G401 (cell line): ENCODE data around the gene SLC35D1. TPM values are rescaled to one million over a fixed set of nuclear protein-coding genes. Genes with fewer than 3 reads are reported as not detected.

ENCODE experiments used
- DNase-seq: peaks from one replicate; pipeline ENCODE4 v3.0.0-alpha.2; 2015; ENCODE audit warnings: low spot score
- in situ Hi-C: cut with HindIII; loops from 2 replicates; pipeline ENCODE4 v1.10.0; 2016; ENCODE audit warnings: low sequenced_read_pairs, mixed read lengths
- total RNA-seq: library from RNA; depleted of rRNA; stranded (reverse); fragments of >200 nt; shearing (Covaris generic); gene quantifications from 2 replicates; pipeline ENCODE4 v1.2.3, GENCODE V29; 2014

Gene SLC35D1
- total RNA-seq, 1 experiment from 2014 or later, result 4.7 TPM

DNA sequence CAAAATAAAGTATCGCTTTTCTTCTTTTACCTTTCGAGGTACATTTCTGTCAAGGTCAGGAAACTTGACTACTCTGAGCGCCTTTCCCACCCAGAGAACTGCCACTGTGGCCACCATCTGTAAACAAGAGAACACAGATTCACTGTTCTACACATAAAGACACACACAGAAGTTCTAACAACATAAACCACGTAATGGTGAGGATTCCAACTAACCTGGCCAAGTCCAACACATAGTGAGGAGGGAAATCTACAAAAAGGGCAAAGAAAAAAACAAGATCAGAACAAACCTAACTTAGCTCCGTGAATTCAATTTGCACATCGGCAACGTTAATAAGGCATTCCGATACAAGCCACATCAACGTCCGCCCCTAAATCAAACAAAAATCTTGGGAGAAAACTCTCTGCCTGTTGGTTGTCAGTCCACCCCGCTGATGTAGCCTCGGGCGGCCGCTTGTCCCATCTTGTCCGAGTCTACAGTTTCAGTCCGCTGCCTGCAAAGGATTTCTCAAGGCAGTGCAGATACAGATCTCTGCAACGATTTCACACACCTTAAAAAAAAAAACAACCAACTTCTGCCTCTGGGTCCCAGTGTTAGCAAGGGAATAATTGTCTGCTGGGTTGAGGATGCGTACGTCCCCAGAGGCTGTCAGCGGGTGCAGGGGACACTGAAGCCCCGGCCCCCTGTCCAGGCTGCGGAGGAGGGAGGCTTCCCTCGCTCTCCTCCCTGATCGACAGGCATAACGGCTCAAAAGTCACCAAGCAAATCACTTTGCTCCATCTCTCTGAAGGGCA, 1.0 kb downstream of the SLC35D1 start:
- in situ Hi-C loops, result no loop called here

DNA sequence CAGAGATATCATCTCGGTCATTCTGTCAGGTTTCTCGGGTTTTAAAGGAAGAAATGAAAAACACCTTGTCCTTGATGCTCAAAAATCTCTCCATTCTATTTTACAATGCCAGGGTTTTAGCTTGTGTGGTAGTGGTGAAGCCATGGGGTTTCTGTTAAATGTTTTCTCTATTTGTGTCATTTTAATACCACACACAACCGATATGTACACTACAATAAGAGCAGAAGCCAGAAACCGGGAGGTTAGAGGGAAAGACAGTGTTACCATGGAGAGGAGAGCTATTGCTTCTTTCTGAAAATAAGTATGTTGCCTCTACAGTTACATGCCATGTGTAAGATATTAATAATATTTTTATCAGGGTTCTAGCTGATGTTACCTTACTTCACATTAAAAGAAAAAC, 2.8 kb downstream of the SLC35D1 start:
- in situ Hi-C loops, result no loop called here
- DNase-seq, result no peak

More for the DNA sequence above, 1.0 kb downstream of the SLC35D1 start:
- DNase-seq, result peak; percentile 55

DNA sequence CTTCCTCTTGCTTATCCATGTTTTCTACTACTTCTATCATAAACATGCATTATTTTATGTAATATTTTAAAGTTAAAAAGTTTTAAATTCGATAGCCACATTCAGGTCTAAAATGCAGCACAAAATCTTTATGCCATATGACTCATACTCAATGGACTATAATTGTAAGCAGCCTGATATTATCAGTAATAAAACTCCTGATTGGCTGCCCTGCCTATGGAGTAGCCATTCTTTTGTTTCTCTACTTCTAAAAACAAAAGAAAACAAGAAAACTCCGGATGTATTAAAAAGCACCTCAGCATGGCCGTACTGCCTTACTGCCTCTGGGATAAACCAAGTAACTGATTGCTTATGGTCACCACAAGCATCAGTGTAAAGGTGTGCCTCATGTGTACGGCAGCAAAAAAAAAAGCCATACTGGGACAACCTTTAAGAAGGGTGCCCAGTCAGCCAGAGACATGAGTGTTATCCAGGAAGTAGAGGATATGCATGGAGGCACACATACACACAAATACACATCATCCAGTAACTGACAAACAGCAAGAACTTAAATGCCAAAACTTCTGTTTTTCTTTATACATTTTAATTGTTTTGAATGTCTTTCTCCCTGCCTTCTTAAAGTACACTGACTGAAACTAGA, 9.2 kb downstream of the SLC35D1 start:
- no peak for DNase-seq
- in situ Hi-C loops, result no loop called here

DNA sequence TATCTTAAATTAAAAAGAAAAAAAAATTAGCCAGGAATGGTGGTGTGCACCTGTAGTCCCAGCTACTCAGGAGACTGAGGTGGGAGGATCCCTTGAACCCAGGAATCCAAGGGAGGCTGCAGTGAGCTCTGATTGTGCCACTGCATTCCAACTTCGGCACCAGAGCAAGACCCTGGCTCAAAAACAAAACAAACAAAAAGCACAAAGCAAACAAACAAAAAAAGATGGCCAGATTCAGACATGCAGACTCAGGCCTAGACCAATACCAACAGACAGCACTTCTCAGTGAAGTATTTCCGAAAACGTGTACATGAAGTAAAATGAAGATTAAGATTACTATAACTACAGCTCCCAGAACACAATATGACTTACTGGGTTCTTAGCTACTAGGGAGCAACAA, 10.6 kb downstream of the SLC35D1 start:
- DNase-seq, result no peak
- in situ Hi-C loops, result no loop called here

DNA sequence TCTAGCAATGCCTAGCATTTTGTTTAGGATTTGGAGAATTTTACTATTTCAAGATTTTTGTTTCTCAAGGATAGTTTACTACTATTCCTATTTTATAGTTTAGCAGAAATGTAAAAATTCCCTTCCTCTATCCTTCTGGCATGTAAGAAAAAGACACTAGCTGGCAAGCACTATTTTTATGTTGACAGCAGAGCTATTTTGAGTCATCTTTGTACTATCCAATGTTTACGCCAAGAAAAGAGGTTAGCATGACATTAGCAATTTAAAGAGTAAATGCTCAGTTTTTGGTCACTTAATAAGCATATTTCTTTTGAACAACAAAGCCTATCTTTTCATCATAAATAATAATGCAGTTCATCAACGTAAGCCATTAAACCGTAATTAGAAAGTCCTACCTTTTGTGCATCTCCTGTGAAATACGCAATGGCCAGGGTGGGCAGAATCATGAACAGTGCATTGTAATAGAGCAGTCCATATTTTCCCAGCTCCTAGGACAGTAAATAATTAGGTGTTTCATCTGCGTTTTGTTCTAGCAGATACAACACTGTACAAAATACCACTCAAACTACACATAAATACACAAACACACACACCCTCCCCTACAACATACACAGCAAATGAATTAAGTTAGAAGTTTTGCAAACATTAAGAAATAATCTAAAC, 12.0 kb downstream of the SLC35D1 start:
- no peak for DNase-seq
- in situ Hi-C loops, result no loop called here

DNA sequence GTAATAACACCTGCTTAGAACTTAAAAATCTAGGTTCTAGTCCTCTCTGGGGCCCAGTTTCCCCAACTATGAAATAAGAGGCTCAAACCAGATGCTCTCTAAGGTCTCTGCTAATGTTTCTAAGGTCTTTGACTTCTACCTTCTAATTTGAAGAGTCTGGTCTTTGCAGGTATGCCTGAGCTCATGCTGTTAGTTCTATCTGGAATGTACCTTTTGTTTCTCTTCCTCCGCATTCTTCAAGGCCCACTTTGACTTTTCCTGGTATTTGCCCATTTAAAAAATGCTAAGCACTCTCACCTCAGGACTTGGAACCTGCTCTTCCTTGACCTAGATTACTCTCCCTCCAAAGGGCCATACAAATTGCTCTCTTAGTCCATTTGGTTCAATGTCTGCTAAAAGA, 13.5 kb downstream of the SLC35D1 start:
- DNase-seq, result no peak

DNA sequence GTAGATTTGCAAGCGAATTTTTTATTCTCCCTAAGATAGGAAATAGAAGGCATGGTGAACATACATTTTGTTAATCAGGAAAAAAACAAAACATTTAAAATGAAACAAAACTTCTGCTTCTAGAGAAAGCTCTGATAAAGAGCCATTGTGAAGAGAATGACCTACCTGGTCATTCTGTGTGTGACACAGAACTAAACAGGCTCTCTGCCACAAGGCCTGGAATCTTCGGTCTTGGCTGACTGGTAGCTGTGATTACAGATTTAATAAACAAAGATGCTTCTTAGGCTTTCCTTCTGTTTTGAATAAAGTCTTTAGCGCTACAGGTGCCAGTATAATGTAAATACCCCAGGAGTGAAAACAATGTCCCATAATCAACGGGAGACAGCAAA, 22.1 kb downstream of the SLC35D1 start:
- DNase-seq, result no peak
- in situ Hi-C loops, result no loop called here

More for the DNA sequence above, 13.5 kb downstream of the SLC35D1 start:
- in situ Hi-C loops, result no loop called here

DNA sequence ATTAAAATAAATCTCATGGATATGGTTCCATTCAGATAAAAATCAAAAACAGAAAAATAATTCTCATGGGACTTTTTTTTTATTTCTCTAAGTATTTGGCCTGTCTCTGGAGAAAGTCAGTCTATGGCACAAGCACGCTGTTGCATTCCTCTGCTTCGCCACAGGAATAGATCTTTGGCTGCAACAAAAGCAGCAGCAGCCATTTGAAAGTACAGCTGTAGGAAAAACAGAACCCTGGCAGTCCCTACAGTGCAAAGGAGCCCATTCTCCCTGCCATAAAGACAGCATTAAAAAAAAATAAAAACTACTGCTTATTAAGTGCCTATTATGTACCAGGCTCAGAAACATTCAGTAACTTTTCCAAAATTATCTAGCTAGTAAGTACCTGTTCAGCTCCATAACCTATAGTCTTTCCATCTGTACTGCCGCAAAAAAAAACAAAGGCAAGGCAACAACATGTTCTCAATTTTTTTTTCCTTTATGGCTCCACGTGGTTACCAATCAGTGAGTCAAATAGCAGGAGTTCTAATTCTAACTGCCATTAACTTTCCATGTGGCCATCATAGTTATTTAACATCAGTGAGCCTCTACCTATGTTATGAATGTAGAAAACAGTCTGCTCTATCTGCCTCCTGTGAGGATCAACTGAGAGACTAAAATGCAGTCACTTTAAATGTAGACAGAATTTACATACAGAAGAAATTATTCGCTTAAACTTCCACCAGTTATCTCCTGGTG, 22.7 kb downstream of the SLC35D1 start:
- in situ Hi-C loops, result no loop called here
- DNase-seq, result no peak

DNA sequence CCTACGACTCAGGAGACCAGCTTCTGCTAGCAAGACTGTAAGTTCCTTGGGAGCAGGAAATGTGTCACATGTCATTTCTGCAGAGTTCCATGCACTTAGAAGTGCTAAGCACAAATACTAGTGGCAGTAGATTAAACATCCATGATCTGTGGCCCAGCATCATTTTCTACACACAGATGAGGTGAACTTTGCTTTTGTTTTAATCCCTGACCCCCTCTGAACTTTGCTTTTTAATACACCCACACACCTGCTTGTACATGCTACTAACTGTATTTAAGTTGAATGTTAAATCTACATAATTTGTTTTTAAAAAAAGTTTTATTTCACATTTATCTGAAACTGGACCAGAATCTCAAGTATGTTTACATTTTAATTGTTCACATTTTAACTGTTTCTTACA, 24.5 kb downstream of the SLC35D1 start:
- in situ Hi-C loops, result no loop called here
- DNase-seq, result no peak

DNA sequence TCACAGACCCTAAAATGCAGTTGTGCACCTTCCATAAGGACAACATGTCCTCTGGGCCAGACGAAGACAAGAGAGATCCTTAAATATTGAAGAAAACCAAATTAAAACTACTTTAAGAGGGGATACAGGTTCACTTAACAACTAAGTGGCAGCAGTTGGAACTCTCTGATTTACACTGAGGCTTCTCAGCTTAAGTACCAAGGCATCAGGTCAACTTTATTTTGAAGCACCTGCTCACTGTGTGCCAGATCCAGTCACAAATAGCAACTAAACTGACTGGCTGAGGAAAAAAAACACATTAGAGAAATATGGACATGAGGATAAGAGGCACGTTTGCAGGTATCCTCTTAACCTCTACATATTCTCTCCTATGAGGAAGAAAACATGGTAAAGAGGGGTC, 33.2 kb downstream of the SLC35D1 start:
- no peak for DNase-seq
- in situ Hi-C loops, result no loop called here

DNA sequence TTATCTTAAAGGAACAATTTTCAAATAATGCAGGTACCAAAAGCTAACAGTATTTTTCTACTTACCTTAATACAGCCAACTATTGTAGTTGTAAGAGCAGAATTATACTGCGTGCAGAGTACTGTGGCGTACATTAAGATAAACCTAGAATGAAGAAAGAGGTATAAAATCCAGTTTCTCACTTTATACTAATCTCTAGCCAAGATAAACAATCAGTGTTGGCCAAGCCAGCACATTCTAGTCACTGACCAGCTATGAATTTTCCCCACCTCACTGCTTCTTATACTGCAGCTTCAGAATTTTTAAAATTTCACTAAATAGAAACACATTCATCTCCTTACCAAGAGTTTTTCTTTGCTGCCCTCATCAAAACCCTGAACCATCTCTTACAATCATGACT, 33.6 kb downstream of the SLC35D1 start:
- in situ Hi-C loops, result no loop called here
- no peak for DNase-seq

DNA sequence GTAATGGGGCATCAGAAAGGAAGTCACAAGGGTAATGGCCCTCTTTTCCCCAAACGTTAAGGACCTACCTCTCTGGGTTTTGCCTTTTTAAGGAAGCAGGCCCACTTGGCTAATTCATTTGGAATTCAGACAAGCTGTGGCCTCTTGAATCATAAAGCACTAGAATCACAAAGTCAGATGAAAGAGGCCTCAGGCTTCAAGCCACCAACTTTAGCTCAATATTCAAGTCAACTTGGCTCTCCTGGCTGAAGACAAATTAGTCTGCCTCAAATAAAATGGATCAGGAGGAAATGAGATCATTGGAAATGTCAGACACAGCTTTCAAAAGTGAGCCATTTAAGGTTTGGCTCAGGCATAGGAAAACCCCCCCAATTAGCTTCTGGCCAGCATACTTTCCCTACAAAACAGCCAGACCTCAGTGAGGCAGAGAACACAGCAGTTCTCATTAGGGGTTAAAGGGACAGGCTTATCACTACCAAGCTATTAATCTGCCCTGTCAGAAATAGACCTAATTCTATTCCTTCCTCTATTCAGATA, 34.3 kb downstream of the SLC35D1 start:
- peak; percentile 16 for DNase-seq
- in situ Hi-C loops, result no loop called here

DNA sequence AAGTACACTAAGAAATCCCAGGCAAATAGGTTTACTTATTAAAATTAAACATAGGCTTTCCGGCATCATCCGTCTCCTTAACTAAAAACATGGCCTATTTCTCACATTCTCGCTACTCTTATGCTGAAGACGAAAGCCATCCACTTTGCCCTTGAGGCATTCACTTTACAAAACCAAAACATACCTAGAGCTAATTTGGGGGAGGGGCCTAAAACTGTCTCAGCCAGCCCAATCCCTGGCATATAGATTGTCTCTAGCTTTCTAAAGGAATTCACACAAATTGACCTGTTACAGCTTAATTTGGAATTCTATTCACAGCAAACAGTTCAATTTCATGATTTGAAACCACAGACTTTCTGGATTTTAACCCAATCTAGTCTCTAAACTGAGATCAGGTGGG, 34.8 kb downstream of the SLC35D1 start:
- DNase-seq, result no peak
- in situ Hi-C loops, result no loop called here

DNA sequence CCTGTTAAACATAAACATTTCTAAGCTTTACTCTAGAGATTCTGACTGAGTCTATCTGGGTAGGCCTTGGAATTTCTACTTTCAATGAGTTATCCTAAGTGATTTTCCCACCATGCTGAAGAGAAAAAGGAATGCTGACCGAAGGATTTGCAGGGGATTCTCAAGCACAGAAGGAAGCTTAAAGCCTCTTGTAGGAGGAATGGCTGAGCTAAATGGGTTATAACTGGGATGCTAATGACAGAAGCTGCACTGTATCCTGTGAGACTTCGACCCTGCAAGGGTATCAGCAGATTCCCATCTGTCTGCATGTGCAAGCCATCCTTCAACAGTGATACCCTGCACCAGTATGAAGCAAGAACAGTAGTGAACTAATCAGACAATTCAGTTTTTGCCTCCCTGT, 35.4 kb downstream of the SLC35D1 start:
- no peak for DNase-seq
- in situ Hi-C loops, result no loop called here

DNA sequence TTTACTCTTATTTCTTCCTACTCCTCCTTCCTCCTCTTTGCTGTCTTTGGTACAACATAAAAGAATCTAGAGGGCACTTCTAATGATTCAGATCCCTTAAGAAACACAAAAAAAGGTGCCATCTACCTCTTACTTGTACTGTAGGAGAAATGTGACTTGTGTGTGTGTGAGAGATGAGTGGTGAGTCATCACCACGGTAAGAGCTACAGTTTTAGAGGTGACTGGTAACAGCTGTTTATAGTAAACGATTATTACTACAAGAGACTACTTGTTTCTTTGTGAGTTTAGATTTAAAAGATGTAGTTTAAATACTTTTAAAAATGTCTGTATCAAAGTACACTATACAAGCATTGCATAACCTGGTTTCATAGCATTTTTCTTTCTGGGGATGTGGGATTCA, 40.4 kb downstream of the SLC35D1 start:
- in situ Hi-C loops, result no loop called here
- no peak for DNase-seq

DNA sequence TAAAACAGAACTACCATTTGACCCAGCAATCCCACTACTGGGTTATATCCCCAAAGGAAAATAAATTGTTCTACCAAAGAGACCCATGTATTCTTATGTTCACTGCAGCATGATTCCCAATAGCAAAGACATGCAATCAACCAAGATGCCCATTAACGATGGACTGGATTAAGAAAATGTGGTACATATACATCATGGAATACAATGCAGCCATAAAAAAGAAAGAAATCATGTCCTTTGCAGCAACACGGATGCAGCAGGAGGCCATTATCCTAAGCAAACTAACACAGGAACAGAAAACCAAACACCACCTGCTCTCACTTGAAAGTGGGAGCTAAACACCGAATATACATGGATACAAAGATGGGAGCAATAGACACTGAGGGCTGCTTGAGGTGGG, 44.2 kb downstream of the SLC35D1 start:
- in situ Hi-C loops, result no loop called here
- DNase-seq, result no peak

DNA sequence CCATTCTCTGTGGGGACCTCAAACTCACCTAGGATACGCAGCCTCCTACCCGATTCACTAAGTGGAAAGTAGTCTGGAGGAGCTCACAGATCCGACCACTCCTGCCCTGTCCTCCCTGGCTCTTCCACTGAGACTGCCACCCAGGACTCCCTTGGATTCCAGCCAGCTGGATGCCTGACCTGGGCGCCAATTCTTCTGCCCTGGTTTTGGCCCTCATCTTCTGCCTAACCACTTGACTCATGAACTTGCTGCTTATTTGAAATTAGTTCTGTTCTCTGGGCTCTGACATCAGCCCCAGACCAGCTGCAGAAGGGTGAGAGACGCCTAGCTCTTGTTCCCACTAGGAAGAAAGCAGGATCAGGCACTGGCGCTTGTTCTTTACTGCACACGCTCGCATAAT, 48.9 kb downstream of the SLC35D1 start:
- in situ Hi-C loops, result no loop called here
- DNase-seq, result peak; percentile 19

DNA sequence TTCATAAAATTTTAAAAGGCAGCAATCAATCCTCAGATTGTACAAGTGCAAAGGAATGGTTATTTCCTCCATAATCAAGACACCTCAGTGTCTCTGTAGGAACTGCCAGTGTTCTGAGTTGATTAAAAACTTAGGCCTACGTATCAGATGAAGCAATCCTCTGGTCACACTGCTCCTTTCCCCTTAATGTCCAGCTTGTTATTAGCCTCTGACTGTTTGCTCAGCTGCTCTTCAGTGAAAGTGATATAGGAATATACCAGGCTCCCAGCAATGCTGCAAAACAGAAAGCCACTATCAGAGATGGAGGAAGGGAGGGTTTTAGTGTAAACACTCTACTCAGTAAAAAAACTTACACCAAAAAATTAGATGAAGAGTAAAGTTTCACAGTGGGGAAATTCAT, 49.8 kb downstream of the SLC35D1 start:
- no peak for DNase-seq
- in situ Hi-C loops, result no loop called here

DNA sequence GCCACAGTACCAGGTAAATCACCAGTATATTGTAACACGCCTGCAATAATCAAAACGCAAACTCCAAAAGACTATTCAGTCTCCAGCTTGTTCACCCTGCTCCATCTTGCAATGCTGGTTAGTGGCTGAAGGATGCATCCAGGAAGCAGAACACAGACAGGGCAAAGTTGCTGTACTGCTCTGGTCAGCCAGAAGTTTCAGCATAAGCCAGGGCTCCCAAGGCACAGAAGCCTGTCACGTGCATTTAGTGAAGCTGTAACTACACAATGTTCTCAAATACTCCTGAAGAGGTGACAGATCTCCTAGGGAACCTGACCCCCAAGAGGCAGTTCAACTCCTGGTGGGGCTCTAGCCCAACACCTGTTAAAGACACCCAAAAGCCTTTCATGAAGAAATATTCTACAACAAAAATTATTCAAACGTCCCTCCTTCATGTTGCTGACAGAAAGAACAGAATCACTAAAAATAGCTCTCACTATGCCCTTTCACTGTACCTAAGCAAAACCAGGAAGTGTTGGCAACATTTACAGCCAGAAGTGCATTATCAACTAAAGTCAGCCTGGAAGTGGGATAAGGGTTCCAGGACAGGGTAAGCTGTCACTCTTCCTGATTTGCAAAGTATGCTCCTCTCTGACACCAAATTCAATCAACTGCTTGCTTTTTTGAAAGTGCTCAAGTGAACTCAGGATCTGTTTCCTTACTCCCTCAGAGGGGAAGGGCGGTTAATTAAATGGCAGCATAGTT, 52.1 kb downstream of the SLC35D1 start:
- in situ Hi-C loops, result no loop called here
- no peak for DNase-seq
